SK-N-SH (cell line): ENCODE data around the gene ST6GALNAC1. TPM values are rescaled to one million over a fixed set of nuclear protein-coding genes. Genes with fewer than 3 reads are reported as not detected.

Source experiments
- CTCF ChIA-PET: fragments of 300-600, 350-600 bp; formaldehyde crosslinking; extraction: SDS; loops from one replicate; lab custom pipeline; 2021; lab: Yijun Ruan, JAX
- POLR2A ChIA-PET: fragments of 350-600 bp; sonication (Branson Sonifier 250); formaldehyde crosslinking; extraction: SDS; loops from one replicate; lab custom pipeline; 2020; ENCODE audit warnings: antibody characterized with exemption, inconsistent platforms; lab: Yijun Ruan, JAX
- DNase-seq: peaks from one replicate; pipeline ENCODE4 v3.0.0; 2012
- H2AFZ ChIP-seq: fragments of 200-600 bp; sonication (generic); 2 replicates; pipeline ENCODE4 v1.8.1; 2016; ENCODE audit warnings: antibody characterized with exemption, mild to moderate bottlenecking, low read depth
- H3F3A ChIP-seq: fragments of 200-600 bp; sonication (generic); replicated peaks from 2 replicates; pipeline ENCODE3; 2016; ENCODE audit warnings: antibody characterized with exemption, mild to moderate bottlenecking; ENCODE audit not compliant: insufficient read depth
- H3K27ac ChIP-seq, 2 experiments: fragments of 200-500 bp in 1 of 2; fragments of 200-600 bp in 1 of 2; sonication (Bioruptor generic) in 1 of 2; sonication (generic), shearing (Covaris generic) in 1 of 2; 2 replicates each; pipeline versions ENCODE4 v1.5.1 to v1.6.1; 2014 to 2016; ENCODE audit warnings: low read depth in 2 of 2, inconsistent platforms in 1 of 2, low read length in 1 of 2, mild to moderate bottlenecking in 1 of 2, mixed read lengths in 1 of 2
- H3K27me3 ChIP-seq: fragments of 200-600 bp; sonication (generic), shearing (Covaris generic); 2 replicates; pipeline ENCODE4 v1.6.1; 2016; ENCODE audit warnings: mixed run types; ENCODE audit not compliant: insufficient read depth
- H3K36me3 ChIP-seq, 2 experiments: fragments of 200-500 bp in 1 of 2; fragments of 200-600 bp in 1 of 2; sonication (Bioruptor generic) in 1 of 2; sonication (generic) in 1 of 2; replicated peaks in 1 of 2; 2 replicates each; pipeline versions ENCODE3 to v1.5.1; 2014 to 2016; ENCODE audit warnings: low read length in 1 of 2, mild to moderate bottlenecking in 1 of 2; ENCODE audit not compliant: insufficient read depth in 2 of 2, control insufficient read depth in 1 of 2
- H3K4me1 ChIP-seq, 2 experiments: fragments of 200-500 bp in 1 of 2; fragments of 200-600 bp in 1 of 2; sonication (Bioruptor generic) in 1 of 2; sonication (generic), shearing (Covaris generic) in 1 of 2; 2 replicates each; pipeline versions ENCODE4 v1.5.1 to v1.6.1; 2014 to 2016; ENCODE audit warnings: low read depth in 1 of 2, low read length in 1 of 2, mixed run types in 1 of 2; ENCODE audit not compliant: insufficient read depth in 2 of 2, control insufficient read depth in 1 of 2
- H3K4me2 ChIP-seq: fragments of 200-600 bp; sonication (generic), shearing (Covaris generic); 2 replicates; pipeline ENCODE4 v1.6.1; 2017; ENCODE audit warnings: mixed run types
- H3K4me3 ChIP-seq, 2 experiments: fragments of 200-500 bp in 1 of 2; fragments of 200-600 bp in 1 of 2; sonication (Bioruptor generic) in 1 of 2; sonication (generic), shearing (Covaris generic) in 1 of 2; 2 replicates each; pipeline versions ENCODE4 v1.5.1 to v1.8.1; 2014 to 2016; ENCODE audit warnings: low read depth in 2 of 2, inconsistent platforms in 1 of 2, low read length in 1 of 2, mild to moderate bottlenecking in 1 of 2, mixed read lengths in 1 of 2, moderate library complexity in 1 of 2
- H3K79me2 ChIP-seq: fragments of 200-600 bp; sonication (generic); 2 replicates; pipeline ENCODE4 v1.8.1; 2017; ENCODE audit warnings: mild to moderate bottlenecking; ENCODE audit not compliant: insufficient read depth
- H3K9ac ChIP-seq: fragments of 200-600 bp; sonication (generic); 2 replicates; pipeline ENCODE4 v1.6.1; 2017; ENCODE audit warnings: mixed run types
- H3K9me2 ChIP-seq: fragments of 200-600 bp; sonication (generic); 2 replicates; pipeline ENCODE4 v1.6.1; 2017; ENCODE audit warnings: mixed run types
- H3K9me3 ChIP-seq: fragments of 200-600 bp; sonication (generic); 2 replicates; pipeline ENCODE4 v1.6.1; 2017; ENCODE audit warnings: mixed run types, mild to moderate bottlenecking, moderate library complexity
- H4K20me1 ChIP-seq: fragments of 200-600 bp; sonication (generic); 2 replicates; pipeline ENCODE4 v1.6.1; 2017; ENCODE audit warnings: mild to moderate bottlenecking, mixed run types; ENCODE audit not compliant: insufficient read depth
- CHD2 ChIP-seq: fragments of 150-350 bp; IDR thresholded peaks from 2 replicates; pipeline ENCODE4 v1.6.1; 2018; ENCODE audit warnings: low read length; ENCODE audit not compliant: partially characterized antibody
- ELF1 ChIP-seq: IDR thresholded peaks from 2 replicates; pipeline ENCODE4 v1.4.0; 2012
- EP300 ChIP-seq, 2 experiments: IDR thresholded peaks; 2 replicates each; pipeline versions ENCODE4 v1.4.0 to v1.6.1; 2012; ENCODE audit warnings: borderline replicate concordance in 1 of 2, low read depth in 1 of 2, low read length in 1 of 2
- FOXJ3 ChIP-seq: sonication (generic); formaldehyde crosslinking; IDR thresholded peaks from 2 replicates; pipeline ENCODE4 v1.5.1; 2020; ENCODE audit warnings: mild to moderate bottlenecking, missing genetic modification reagents
- FOXM1 ChIP-seq: IDR thresholded peaks from 2 replicates; pipeline ENCODE4 v1.4.0; 2012; ENCODE audit warnings: low read depth, mild to moderate bottlenecking
- JUND ChIP-seq: IDR thresholded peaks from 2 replicates; pipeline ENCODE4 v1.4.0; 2012
- POLR2AphosphoS5 ChIP-seq: IDR thresholded peaks from 2 replicates; pipeline ENCODE4 v1.6.1; 2012; ENCODE audit warnings: low read depth, low read length
- RAD21 ChIP-seq: IDR thresholded peaks from 2 replicates; pipeline ENCODE4 v1.6.1; 2012; ENCODE audit warnings: mild to moderate bottlenecking, low read length
- RFX5 ChIP-seq: IDR thresholded peaks from 2 replicates; pipeline ENCODE4 v1.6.1; 2012; ENCODE audit warnings: mild to moderate bottlenecking, improper control_type of control experiment, low read length
- TAF1 ChIP-seq: IDR thresholded peaks from 2 replicates; pipeline ENCODE4 v1.6.1; 2012; ENCODE audit warnings: low read depth, mild to moderate bottlenecking, low read length, moderate library complexity, borderline replicate concordance
- TCF12 ChIP-seq: IDR thresholded peaks from 2 replicates; pipeline ENCODE4 v1.4.0; 2012
- WGBS: methylation state at CpG from one replicate; pipeline ENCODE4 v1.1.6; 2017; ENCODE audit warnings: low lambda C conversion rate; 5-methylcytosine and 5-hydroxymethylcytosine counted together
- polyA plus RNA-seq, 3 experiments: library from polyadenylated mRNA; depleted of rRNA; stranded (reverse); fragments of >200 nt; gene quantifications; 2 replicates each; pipeline ENCODE4 v1.2.3, GENCODE V29; 2012
- TF ChIP-seq, protein P1 (sequence below): fragments of 150-350 bp; IDR thresholded peaks from 2 replicates; pipeline ENCODE4 v1.6.1; 2017; ENCODE audit warnings: antibody characterized with exemption, low read length, low read depth, borderline replicate concordance
- TF ChIP-seq, protein P2 (sequence below): IDR thresholded peaks from 2 replicates; pipeline ENCODE4 v1.4.0; 2012; ENCODE audit warnings: low read depth
- TF ChIP-seq, protein P3 (sequence below): IDR thresholded peaks from 2 replicates; pipeline ENCODE4 v1.4.0; 2012; ENCODE audit warnings: low read depth, borderline replicate concordance
- TF ChIP-seq, protein P4 (sequence below): IDR thresholded peaks from 2 replicates; pipeline ENCODE4 v1.4.0; 2012; ENCODE audit warnings: low read depth, borderline replicate concordance
- TF ChIP-seq, protein P5 (sequence below): IDR thresholded peaks from 2 replicates; pipeline ENCODE4; 2012

The ST6GALNAC1 gene
- polyA plus RNA-seq, 1 of the 3 experiments (the other 2 are of a cell fraction) = not detected

DNA sequence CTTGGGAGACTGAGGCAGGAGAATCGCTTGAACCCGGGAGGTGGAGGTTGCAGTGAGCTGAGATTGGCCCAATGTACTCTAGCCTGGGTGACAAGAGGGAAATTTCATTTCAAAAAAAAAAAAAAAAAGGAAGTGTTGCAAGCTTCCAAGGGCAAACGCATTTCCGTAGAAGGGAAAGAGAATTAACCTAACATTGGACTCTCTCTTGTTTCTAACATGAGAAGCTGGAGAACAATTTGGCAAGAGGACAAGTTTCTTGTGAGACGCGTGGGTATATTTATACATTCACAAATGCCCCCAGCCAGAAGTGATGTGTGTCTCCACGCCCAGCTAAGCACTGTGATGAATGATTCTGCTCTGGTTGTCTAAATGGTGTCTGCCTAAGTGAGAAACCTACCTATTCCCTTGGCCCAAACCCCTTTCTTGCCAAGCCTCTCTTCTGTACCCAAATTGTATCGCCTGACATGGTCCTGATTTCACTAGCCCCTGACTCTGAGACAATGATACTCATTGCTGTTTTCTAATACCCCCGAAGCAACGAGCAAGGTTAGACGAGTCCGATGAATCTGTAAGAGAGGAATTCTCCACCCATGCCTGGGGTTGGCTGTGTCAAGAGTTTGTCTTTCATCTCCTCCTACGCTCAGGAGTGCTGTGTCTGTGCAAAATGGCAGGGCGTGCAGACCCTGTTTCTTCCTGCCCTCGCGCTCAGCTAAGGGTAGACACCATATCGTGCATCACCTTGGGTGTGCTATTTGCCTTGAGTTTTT is 43.7 kb downstream of the ST6GALNAC1 start:
- Histone ChIP-seq H2AFZ (no peak overlapping the region), H3K27me3 (no peaks in the 10 kb centered on the region), H3K9me2 (no peaks in the 10 kb centered on the region), H3F3A (peaks cover 3% of the 10 kb centered on the region), H3K79me2 (no peaks in the 10 kb centered on the region), H3K4me1 (peaks cover 0 to 6% of the 10 kb centered on the region in 2 experiments; a peak in 2 of 4 replicates), H3K27ac (no peak overlapping the region), H3K36me3 (no peaks in the 10 kb centered on the region), H4K20me1 (no peaks in the 10 kb centered on the region), H3K4me3 (no peak overlapping the region), H3K9ac (no peak overlapping the region), H3K4me2 (no peak overlapping the region), H3K9me3 (no peaks in the 10 kb centered on the region)
- DNase-seq = no peak
- 90% methylated on average over 17 of the region's 17 CpGs for WGBS
- TF ChIP-seq FOXM1 (no peak), EP300 (IDR thresholded peaks at IDR 0.05; ENCODE audit: borderline replicate concordance in 1 of 2, low read depth in 1 of 2, low read length in 1 of 2) (no peak), CHD2 (no peak), TCF12 (no peak), RFX5 (no peak), ELF1 (no peak), TAF1 (no peak), POLR2AphosphoS5 (no peak), JUND (no peak), RAD21 (no peak), FOXJ3 (CRISPR knock-in tag) (no peak)
- TF ChIP-seq, protein P1, sequence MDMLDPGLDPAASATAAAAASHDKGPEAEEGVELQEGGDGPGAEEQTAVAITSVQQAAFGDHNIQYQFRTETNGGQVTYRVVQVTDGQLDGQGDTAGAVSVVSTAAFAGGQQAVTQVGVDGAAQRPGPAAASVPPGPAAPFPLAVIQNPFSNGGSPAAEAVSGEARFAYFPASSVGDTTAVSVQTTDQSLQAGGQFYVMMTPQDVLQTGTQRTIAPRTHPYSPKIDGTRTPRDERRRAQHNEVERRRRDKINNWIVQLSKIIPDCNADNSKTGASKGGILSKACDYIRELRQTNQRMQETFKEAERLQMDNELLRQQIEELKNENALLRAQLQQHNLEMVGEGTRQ = no peak
- TF ChIP-seq, protein P2, sequence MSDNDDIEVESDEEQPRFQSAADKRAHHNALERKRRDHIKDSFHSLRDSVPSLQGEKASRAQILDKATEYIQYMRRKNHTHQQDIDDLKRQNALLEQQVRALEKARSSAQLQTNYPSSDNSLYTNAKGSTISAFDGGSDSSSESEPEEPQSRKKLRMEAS = no peak
- TF ChIP-seq, protein P3, sequence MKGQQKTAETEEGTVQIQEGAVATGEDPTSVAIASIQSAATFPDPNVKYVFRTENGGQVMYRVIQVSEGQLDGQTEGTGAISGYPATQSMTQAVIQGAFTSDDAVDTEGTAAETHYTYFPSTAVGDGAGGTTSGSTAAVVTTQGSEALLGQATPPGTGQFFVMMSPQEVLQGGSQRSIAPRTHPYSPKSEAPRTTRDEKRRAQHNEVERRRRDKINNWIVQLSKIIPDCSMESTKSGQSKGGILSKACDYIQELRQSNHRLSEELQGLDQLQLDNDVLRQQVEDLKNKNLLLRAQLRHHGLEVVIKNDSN = no peak
- TF ChIP-seq, protein P4, sequence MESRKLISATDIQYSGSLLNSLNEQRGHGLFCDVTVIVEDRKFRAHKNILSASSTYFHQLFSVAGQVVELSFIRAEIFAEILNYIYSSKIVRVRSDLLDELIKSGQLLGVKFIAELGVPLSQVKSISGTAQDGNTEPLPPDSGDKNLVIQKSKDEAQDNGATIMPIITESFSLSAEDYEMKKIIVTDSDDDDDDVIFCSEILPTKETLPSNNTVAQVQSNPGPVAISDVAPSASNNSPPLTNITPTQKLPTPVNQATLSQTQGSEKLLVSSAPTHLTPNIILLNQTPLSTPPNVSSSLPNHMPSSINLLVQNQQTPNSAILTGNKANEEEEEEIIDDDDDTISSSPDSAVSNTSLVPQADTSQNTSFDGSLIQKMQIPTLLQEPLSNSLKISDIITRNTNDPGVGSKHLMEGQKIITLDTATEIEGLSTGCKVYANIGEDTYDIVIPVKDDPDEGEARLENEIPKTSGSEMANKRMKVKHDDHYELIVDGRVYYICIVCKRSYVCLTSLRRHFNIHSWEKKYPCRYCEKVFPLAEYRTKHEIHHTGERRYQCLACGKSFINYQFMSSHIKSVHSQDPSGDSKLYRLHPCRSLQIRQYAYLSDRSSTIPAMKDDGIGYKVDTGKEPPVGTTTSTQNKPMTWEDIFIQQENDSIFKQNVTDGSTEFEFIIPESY = no peak
- TF ChIP-seq, protein P5, sequence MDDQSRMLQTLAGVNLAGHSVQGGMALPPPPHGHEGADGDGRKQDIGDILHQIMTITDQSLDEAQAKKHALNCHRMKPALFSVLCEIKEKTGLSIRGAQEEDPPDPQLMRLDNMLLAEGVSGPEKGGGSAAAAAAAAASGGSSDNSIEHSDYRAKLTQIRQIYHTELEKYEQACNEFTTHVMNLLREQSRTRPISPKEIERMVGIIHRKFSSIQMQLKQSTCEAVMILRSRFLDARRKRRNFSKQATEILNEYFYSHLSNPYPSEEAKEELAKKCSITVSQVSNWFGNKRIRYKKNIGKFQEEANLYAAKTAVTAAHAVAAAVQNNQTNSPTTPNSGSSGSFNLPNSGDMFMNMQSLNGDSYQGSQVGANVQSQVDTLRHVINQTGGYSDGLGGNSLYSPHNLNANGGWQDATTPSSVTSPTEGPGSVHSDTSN = no peak
- ChIA-PET CTCF (interaction anchor here (0.8 to 10.4 kb wide), 8 partner anchors 11 to 81 kb away, joined by 3 to 78 read pairs (median 6); partner anchors contain the start of gene ST6GALNAC2), POLR2A (interaction anchor here (0.6 kb wide), 1 partner anchor 17 kb away, joined by 3 read pairs; no protein-coding TSS in a partner anchor)
